Stomach smooth muscle (tissue), 2 donors: ENCODE data around the gene ZSCAN9.

ENCODE experiments used
- H3K27ac ChIP-seq: one replicate; pipeline ENCODE4 v1.7.0; 2013; ENCODE audit warnings: mild to moderate bottlenecking, low read length, inconsistent platforms
- H3K27me3 ChIP-seq, 2 donors: one replicate each; pipeline ENCODE4 v1.7.0; 2013; ENCODE audit warnings: low read length in 2 of 2; ENCODE audit not compliant: insufficient read depth in 2 of 2, control insufficient read depth in 1 of 2
- H3K36me3 ChIP-seq, 2 donors: one replicate each; pipeline ENCODE4 v1.7.0; 2013; ENCODE audit warnings: low read length in 2 of 2; ENCODE audit not compliant: control insufficient read depth in 2 of 2, insufficient read depth in 2 of 2
- H3K4me1 ChIP-seq: one replicate; pipeline ENCODE4 v1.7.0; 2013; ENCODE audit warnings: low read length; ENCODE audit not compliant: control insufficient read depth, insufficient read depth
- H3K4me3 ChIP-seq, 2 donors: one replicate each; pipeline ENCODE4 v1.7.0; 2013; ENCODE audit warnings: low read length in 2 of 2
- H3K9ac ChIP-seq, 2 donors: one replicate each; pipeline ENCODE4 v1.7.0; 2013; ENCODE audit warnings: low read length in 2 of 2, mild to moderate bottlenecking in 1 of 2
- H3K9me3 ChIP-seq, 2 donors: one replicate each; pipeline ENCODE4 v1.7.0; 2013; ENCODE audit warnings: low read length in 2 of 2; ENCODE audit not compliant: control insufficient read depth in 2 of 2
- donor health status: healthy.
- donor health status: Pancreatic carcinoma.

The ZSCAN9 gene

GRCh38 chr6:28267695-28268059 lies 42.6 kb downstream of the ZSCAN9 start:
- H3K4me1 ChIP-seq: peaks cover 3% of the 10 kb centered on the region
- H3K27me3 ChIP-seq: no peaks in the 10 kb centered on the region
- peaks cover 10 to 11% of the 10 kb centered on the region in 2 donors for H3K36me3 ChIP-seq
- no peaks in the 10 kb centered on the region for H3K9me3 ChIP-seq
- H3K4me3 ChIP-seq: peak overlapping the region; percentile 73 to 91
- peak overlapping the region; percentile 89 to 90 for H3K9ac ChIP-seq
- peak overlapping the region; percentile 81 for H3K27ac ChIP-seq

- Histone ChIP-seq H3K36me3 (peaks cover 17 to 24% of the 10 kb centered on the region in 2 donors), H3K27ac (no peak overlapping the region), H3K4me1 (peaks cover 3% of the 10 kb centered on the region), H3K9ac (no peak overlapping the region), H3K9me3 (no peaks in the 10 kb centered on the region), H3K4me3 (no peak overlapping the region), H3K27me3 (no peaks in the 10 kb centered on the region)
Measured at GRCh38 chr6:28269492-28269891, 44.4 kb downstream of the ZSCAN9 start.

- Histone ChIP-seq H3K9ac (no peak overlapping the region), H3K27me3 (no peaks in the 10 kb centered on the region), H3K4me1 (no peaks in the 10 kb centered on the region), H3K27ac (no peak overlapping the region), H3K36me3 (peaks cover 42 to 49% of the 10 kb centered on the region in 2 donors), H3K9me3 (no peaks in the 10 kb centered on the region), H3K4me3 (no peak overlapping the region)
Measured at GRCh38 chr6:28274888-28275287, 49.8 kb downstream of the ZSCAN9 start.

- Histone ChIP-seq H3K27me3 (no peaks in the 10 kb centered on the region), H3K36me3 (peaks cover 31 to 39% of the 10 kb centered on the region in 2 donors), H3K9ac (no peak overlapping the region), H3K4me3 (no peak overlapping the region), H3K9me3 (no peaks in the 10 kb centered on the region), H3K27ac (no peak overlapping the region), H3K4me1 (no peaks in the 10 kb centered on the region)
Measured at GRCh38 chr6:28277746-28278145, 52.7 kb downstream of the ZSCAN9 start.

- Histone ChIP-seq H3K36me3 (peaks cover 28 to 29% of the 10 kb centered on the region in 2 donors), H3K27ac (no peak overlapping the region), H3K9ac (peak overlapping the region; percentile 83 to 86)
Measured at GRCh38 chr6:28280595-28281287, 55.7 kb downstream of the ZSCAN9 start.

GRCh38 chr6:28281288-28282064 lies 56.4 kb downstream of the ZSCAN9 start, which contains the start of gene PGBD1:
TSS of gene PGBD1 (plus strand) at chr6:28281572. CDS start at chr6:28283814, 2,242 bp downstream.
- no peaks in the 10 kb centered on the region for H3K4me1 ChIP-seq
- H3K36me3 ChIP-seq: peaks cover 21 to 25% of the 10 kb centered on the region in 2 donors
- peak within 1 kb of the TSS; percentile 64 to 88 for H3K4me3 ChIP-seq
- peak within 1 kb of the TSS; percentile 19 for H3K27ac ChIP-seq
- H3K27me3 ChIP-seq: no peaks in the 10 kb centered on the region
- peak within 1 kb of the TSS; percentile 83 to 86 for H3K9ac ChIP-seq
- H3K9me3 ChIP-seq: no peaks in the 10 kb centered on the region

More at GRCh38 chr6:28280595-28281287, 55.7 kb downstream of the ZSCAN9 start:
- no peaks in the 10 kb centered on the region for H3K9me3 ChIP-seq
- H3K4me3 ChIP-seq: peak overlapping the region; percentile 64 to 88
- no peaks in the 10 kb centered on the region for H3K4me1 ChIP-seq
- no peaks in the 10 kb centered on the region for H3K27me3 ChIP-seq

GRCh38 chr6:28282926-28283325 lies 57.9 kb downstream of the ZSCAN9 start:
- H3K9ac ChIP-seq: no peak overlapping the region
- no peak overlapping the region for H3K4me3 ChIP-seq
- H3K4me1 ChIP-seq: no peaks in the 10 kb centered on the region
- H3K9me3 ChIP-seq: no peaks in the 10 kb centered on the region
- H3K27me3 ChIP-seq: no peaks in the 10 kb centered on the region
- H3K27ac ChIP-seq: no peak overlapping the region
- H3K36me3 ChIP-seq: peaks cover 22 to 24% of the 10 kb centered on the region in 2 donors
